ENCODE measurements around the gene S100Z.

- TF ChIP-seq CTCF (IDR thresholded peaks at IDR 0.05; ENCODE audit: insufficient read depth, low read length, poor library complexity, severe bottlenecking), result no peak
- no peak for TF ChIP-seq EZH2phosphoT487 (conservative IDR thresholded peaks at IDR 0.05; ENCODE audit: low read length)
Measured at GRCh38 chr5:76926329-76927105, 76.7 kb downstream of the S100Z start.

Measured in SU-DHL-6 (cell line).